HUDEP-2 (cell line): Measurements from ENCODE around the gene HADHB.
"Not testable (repeated sequence)": the region's sequence is repeated elsewhere in the genome, so short reads cannot be mapped to it uniquely, and the experiment has no call there.

Source experiments
- DNase-seq, 76 experiments: peaks; one replicate each; lab custom pipeline; 2025; ENCODE audit not compliant: unreplicated experiment in 76 of 76; lab: John Stamatoyannopoulos, UW

The HADHB gene

DNA sequence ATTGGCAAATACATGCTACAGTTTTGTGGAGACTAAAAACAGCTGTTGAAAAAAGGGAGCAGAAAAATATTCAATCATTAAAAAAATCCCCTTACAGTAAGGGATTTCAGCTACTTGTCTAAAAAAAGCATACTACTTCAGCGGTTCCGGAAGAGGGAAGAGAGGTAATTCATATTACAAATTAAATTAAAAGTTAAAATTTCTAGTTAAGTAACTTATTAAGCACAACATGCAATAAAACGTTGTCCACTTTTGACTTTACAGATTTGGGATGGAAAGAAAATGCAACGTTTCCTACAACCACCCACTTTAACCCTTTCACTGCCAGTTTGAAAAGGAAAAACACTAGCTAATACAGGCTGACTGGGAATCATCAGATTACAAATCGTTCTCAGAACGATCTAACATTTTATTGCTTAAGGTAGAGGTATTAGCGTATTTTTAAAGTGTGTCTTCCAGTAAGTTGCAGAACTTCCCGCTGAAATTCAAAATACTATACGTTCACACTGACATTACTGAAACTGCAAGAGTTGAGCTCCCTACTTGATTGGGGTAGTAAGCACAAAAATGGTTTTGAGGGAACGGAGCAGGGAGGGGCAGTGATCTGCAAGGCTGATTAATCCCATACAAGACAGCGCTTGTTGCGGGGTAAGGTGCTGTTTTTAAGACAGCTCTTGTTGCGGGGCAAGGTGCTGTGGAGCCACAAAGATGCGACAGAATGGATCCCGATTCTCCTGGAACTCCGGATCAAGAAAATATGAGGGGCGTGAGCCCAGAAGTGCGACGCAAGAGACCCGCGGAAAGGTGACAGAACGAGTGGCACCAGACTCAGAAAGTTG, 1.1 kb upstream of the HADHB start:
- DNase-seq, result peak in 40 of 76 experiments; percentile 9 to 72 (median 32)

DNA sequence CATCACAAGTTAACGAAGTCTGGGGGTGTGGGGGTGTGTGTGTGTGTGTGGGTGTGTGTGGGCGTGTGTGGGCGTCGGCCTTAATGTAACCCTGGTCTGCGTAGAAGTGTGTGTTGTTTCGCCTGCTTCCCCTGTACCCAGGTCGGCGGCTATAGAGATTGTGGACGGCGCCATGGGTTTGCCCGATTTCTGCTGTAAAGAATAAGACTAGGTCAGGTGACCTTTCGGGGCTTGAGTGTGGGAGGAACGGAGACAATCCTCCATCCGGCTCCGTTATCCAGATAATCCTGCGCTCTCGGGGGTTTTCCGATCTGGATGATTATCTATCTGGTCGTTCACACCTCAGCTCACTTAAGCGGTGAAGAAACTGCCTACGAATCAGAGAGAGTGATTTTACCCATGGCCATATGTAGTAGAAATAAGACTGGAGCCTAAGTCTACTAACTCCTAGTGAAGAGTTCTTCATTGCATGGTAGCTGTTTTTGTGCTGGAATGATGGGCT, 543 bp downstream of the HADHB start:
- peak in 55 of 76 experiments; percentile 10 to 69 (median 42) for DNase-seq

DNA sequence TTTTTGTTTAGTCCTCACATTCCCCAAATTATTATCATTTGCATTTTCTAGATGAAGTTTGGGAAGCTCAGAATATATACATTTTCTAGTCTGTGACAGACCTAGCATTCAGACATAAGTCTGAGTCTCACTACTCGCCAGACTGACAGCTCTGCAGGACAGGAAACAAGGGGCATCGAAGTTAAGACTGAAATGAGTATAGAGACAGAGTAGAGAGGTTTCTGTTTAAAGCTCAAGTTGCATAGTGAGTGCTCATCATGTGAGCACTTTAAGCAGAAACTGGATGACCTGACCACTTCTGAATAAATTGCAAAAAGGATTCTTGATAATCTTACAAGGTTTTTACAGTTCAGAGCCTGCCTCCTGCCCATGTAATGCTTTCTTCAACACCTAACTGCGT, 1.1 kb downstream of the HADHB start:
- DNase-seq, result peak in 1 of 76 experiments; percentile 31

DNA sequence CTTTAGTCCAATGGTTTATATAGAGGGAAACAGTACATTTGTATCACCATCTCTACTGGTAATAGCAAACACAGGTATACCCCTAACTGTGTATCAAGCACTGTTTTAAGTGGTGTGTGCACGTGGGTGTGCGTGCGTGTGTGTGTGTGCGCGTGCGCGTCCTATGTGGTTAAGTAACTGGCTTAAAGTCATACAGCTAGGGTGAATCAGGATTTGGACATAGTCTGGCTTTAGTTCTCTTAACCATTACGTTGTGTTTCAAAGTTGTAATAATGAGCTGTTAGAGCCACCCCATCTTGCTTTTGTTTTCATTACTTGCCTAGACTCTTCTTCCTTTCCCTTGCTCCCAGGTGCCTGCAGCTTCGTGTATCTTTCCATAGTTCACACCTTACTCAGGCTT, 2.1 kb downstream of the HADHB start:
- peak in 1 of 76 experiments; percentile 7 for DNase-seq

DNA sequence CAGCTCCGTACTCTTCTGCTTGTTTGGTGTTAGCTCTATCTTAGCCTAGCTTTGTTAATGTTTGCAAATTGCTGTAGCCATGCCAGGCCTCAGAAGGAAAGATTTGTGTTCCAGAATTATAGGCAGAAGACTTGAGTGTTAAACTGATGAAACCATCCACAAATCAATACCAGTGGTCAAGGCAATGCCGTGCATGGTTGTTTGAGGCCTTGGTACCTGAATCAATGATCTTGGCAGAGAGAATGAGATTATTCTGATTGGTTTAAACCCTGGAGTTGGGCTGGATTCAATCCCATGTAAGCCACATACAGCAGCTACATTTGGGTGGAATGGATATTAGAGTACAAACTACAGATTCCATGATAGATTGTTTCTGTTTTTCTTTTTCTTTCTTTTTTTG, 4.9 kb downstream of the HADHB start:
- no peak for DNase-seq

DNA sequence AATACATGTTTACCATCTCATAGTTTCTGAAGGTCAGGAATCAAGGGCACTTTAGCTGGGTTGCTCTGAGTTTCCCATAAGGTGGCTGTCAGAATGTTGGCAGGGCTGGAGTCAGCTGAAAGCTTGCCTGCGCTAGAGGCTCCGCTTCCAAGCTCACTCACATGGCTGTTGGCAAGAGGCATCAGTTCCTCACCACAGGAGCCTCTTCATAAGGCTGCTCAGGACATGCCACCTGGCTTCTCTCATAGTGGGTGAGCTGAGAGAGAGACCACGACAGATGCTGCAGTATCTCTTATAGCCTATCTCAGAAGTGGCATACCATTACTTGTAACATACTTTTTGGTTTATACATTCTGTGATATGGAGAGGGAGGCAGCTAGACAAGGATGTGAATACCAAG, 7.2 kb downstream of the HADHB start:
- no peak for DNase-seq

DNA sequence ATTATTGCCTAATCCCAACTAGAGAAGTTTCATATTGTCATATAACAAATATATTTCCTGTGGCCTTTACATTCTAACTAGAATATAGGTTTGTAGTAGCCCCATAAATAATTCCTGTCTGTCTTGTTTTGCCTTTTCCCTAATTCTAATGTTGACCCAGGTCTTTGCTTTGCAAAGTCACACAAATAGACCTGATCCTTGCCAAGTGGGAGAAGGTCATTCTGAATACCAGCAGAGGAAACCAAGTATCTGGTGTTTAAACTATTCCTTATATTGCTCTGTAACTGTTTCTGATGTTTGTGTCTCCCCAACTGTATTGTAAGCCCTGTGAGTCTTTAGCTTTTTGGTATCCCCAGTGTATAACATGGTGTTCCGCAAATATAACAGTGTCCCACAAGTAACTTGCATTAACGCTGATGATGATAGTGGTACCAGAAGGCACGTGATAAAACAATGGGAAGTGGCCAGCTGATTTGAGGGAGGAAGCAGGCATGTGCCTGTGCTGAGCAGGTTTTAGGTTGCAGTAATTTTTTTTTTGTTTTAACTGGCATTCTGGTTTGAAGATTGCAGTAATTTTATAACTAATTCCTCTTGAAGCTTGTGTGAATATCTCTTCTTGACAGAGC, 11.1 kb downstream of the HADHB start:
- DNase-seq, result no peak

DNA sequence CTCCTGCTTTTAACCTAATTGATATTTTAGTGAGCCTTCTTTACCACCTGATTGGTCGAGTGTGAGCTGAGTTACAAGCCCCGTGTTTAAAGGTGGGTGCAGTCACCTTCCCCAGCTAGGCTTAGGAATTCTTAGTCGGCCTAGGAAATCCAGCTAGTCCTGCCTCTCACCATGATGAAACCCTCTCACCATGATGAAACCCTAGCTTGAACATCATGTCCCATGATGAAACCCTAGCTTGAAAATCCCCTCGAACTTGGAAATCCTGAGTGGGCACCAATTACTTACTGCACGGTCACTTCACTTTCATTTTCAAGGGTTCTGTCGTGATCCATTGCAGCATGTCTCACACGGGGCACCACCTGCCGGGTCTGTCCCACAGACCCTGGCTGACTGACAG, 14.1 kb downstream of the HADHB start:
- DNase-seq, result not testable (repeated sequence)

DNA sequence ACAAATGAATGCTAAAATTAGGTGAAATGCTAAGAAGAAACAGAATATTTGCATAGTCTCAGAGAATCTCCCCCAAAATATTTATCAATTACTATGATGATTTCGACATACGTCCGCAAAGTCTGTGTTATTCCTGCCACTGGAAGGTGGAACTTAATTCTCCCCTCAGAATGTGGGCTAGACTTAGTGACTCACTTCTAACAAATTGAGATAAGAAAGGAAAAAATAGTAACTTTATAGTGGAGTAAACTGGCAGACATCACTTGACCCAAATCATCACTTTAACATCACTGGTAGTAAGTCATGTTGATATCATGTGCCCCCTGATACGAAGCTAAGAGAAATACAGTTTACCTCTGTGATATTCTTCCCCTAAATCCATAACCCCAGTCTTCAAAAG, 23.5 kb downstream of the HADHB start:
- no peak for DNase-seq

DNA sequence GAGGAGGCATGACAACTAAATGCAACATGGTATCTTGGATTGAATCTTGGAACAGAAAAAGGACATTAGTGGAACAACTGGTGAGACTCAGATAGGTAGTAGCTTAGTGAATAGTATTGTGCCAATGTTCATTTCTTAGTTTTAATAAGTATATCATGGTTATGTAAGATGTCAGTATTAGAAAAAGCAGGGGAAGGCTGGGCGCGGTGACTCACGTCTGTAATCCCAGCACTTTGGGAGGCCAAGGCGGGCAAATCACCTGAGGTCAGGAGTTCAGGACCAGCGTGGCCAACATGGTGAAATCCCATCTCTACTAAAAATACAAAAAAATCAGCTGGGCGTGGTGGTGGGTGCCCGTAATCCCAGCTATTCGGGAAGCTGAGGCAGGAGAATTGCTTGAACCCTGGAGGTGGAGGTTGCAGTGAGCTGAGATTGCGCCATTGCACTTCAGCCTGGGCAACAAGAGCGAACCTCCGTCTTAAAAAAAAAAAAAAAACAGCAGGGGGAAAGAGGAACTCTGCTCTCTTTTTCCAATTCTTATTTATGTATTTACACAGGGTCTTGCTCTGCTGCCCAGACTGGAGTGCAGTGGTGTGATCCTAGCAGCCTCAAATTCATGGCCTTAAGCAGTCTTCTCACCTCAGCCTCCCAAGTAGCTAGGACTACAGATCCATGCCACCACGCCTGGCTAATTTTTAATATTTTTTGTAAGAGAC, 24.1 kb downstream of the HADHB start:
- DNase-seq, result not testable (repeated sequence)

DNA sequence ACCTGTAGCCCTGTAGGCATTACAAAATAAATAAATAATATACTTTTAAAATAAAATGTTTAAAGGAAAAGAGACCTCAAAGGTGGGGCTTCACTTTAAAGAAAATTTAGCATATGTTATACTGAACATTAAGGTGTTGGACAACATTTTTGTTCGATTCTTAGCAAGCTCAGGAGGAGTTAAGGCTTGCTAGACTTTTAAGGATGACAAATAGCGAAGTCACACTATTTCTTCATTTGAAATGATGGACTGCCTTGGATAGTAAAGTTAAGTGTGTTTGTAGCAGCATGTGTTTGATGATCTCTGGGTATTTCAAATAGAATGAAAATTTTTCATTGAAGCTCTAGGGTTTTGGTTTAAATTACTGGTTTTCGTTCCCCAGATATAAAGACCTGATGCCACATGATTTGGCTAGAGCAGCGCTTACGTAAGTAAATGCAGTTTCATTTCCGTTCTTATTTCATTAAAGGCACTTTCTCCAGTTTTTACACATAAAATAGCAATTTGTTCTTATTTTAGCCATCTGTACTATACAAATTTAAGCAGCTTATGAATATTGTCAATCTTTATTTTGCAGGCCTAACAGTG, 24.9 kb downstream of the HADHB start:
- no peak for DNase-seq

DNA sequence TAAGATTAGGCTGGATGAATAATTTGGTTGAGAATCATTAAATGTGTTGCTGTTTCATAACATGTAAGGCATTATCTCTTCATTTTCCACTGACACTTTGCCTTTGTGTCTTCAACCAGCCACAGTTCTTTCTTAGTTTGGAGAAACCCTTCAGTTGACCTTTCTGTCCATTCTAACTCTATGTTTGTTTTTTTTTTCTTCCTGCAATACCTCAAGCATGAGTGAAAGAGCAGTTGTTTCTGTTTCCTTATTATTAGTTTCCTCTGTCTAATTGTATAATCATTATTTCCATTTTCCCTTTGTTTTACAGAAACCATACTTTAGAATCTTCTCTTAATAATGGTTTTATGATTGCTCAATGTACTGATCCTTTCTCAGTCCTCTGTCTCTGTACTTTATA, 25.6 kb downstream of the HADHB start:
- no peak for DNase-seq

DNA sequence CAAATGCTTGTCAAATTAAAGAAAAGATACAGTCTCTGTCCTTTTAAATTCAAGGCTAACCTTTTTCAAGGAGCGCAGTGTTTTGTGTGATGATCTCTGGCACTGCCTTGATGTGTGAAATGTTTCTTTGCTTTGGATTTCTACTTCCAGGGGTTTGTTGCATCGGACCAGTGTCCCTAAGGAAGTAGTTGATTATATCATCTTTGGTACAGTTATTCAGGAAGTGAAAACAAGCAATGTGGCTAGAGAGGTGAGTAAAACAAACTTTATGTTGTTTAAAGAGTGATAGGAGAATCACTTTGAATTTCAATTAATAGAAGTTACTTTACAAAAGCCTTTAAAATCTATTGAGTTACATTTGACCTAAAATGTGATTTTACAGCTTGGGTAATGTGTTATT, 28.8 kb downstream of the HADHB start:
- DNase-seq, result no peak

DNA sequence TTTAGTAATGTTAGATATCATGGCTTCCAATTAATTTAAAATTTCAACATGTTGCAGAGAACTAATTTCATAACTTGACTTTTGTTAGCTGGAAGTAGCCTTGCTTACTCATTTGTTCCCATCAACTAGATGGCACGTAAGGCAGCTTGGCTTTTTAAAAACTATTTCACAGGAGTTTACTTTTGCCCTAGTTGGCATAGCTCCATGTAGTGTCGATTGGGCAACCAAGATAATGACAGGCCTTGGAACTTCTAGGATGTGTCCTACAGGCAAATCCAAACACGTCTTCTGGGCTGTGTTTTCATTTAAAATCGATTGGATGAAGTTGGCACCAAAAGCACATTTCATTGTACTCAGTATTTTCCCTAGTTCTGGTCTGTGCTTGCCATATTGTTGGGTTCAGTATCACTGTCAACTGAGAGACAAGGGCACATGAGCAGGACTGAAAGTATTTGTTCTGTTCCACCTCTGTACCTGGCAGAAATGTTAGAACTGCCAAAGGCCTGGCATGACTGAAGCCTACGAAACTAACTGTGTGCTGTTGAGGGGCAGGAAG, 29.4 kb downstream of the HADHB start:
- peak in 62 of 76 experiments; percentile 3 to 83 (median 41) for DNase-seq

DNA sequence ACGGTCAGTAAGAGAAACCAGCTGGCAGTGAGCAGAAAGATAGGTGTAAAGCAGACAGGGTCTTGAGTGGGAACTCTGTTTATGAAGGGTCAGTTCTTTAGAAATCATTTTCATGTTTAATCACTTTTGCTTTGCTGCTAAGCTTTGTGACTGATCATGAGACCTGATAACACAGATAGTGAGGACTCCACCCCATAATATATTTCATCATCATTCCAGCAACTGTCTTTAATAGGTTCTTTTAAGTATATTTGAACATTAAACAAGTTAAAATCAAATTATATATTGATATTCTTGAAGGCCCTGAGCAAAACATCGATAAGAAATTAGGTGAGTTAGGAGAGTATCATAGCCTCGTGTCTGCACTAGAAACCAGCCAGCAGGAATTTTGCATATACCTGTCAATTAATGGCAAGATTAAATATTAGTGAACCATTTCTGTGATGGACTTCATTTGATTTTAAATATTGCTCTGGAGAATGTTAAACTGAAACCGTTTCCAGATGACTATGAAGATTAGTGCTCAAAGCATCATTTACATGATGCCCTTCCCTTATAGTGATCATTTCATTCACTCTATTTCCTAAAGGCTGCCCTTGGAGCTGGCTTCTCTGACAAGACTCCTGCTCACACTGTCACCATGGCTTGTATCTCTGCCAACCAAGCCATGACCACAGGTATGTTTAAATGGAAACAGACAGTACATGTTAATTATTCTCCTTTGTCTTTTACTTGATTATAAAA, 31.9 kb downstream of the HADHB start:
- DNase-seq, result peak in 2 of 76 experiments; percentile 25 to 30

DNA sequence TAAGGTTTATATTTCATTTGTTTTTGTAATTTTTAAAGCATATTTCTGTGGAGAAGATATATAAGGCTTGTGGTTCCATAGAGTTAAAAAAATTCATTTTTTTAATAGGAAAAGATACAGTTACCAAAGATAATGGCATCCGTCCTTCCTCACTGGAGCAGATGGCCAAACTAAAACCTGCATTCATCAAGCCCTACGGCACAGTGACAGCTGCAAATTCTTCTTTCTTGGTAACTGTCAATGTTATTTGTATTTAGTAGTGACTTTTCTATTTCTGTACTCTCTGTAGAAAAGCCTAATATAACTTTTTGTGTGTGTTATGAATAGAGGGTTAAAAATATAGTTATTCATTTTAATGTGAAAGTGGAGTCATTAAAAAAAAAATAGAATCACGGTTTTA, 35.1 kb downstream of the HADHB start:
- no peak for DNase-seq

DNA sequence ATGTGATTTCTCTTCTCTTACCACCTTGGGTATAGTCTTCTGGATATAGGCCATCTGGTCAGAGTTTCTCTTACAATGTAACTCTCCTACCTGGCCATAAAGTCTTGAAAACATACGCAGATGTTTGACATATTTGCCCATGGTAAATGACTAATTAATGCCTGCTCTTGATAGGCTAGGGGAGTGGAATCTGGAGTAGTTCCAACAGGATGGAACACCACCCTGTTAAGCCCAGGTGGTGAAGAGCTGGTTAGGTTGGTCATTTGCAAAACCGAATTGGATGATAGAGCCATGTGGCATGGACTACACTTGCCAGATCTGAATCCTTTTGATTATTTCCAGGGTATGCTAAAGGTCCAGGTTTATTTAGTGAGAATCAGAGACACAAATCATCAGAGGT, 36.5 kb downstream of the HADHB start:
- DNase-seq, result no peak

DNA sequence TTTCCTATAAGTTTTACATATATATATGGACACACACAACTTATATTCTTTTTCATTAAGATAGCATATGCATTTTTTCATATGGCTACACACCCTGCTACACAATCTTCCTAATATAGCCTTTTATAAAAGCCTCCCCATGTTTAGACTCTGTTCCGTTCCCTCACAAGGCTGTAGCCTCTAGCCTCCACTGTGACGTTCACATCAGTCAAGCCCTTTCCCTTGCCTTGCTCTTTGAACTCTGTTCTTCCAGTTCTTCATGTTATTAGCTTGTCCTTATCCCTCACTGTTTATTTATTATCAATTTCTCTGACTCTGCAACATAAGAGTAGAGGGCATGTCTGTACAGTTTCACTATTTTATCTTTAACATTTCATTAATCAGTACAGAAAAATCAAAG, 38.9 kb downstream of the HADHB start:
- no peak for DNase-seq

DNA sequence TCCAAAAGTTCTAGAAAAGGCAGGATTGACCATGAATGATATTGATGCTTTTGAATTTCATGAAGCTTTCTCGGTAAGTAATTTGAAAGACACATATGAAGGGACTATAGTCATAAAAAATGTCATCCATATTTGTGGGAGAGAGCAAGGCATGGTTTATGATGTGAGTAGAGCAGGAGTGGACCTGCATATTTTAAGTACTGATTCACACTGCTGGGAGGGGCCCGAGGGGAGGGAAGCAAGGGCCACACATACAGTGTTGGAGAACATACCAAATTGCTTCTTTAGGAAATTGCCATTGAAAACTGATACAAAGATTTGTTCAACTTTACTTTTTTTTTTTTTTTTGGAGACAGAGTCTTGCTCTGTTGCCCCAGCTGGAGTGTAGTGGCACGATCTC, 39.4 kb downstream of the HADHB start:
- DNase-seq, result no peak

DNA sequence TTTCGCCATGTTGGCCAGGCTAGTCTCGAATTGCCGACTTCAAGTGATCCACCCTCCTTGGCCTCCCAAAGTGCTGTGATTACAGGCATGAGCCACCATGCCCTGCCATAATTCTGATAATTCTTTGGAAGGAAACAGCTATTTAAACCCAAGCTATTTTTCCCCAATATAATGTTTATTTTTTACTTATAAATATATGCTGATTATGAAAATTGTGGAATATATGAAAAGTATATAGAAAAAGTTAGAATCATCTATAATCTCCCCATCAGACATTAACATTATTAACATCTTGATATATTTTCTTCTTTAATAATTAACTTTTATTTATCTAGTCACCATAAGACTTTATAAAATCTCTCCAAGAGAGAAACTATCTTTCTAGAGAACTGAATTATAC, 41.2 kb downstream of the HADHB start:
- DNase-seq, result no peak
